GM18858 (cell line): ENCODE data around the gene PGK2.
"Not testable (repeated sequence)": the region's sequence is repeated elsewhere in the genome, so short reads cannot be mapped to it uniquely, and the experiment has no call there.

Source experiments
- ATAC-seq: cut with Tn5 transposase; IDR thresholded peaks from one replicate; pipeline ENCODE4 v1.9.1; 2021; ENCODE audit not compliant: unreplicated experiment

Gene PGK2

DNA sequence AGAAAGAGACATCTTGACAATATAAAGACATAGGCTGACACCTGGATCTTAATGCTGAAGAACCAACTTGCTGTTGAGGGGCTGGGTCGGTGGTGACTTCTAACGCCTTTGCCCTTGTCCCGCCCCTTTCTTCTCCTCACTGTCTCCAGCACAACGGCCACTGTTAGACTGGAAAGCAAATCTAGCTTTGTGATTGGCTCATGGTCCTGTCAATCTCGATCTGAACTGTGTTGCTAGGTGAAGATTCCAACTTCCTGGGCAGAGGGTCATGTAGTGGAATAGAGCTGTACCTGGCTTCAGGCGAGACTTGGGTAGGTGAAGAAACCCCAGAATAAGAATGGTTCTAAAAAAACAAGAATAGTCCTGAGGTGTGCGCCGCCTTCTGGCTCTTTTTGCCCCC, at the start of gene PGK2:
TSS of gene PGK2 (minus strand) at position 110 of the 400 bp plus-strand sequence. CDS start at position 12, 98 bp downstream.
- no peak for ATAC-seq

- no peak for ATAC-seq
Observed at GRCh38 chr6:49835140-49835539, 48.1 kb upstream of the PGK2 start.

DNA sequence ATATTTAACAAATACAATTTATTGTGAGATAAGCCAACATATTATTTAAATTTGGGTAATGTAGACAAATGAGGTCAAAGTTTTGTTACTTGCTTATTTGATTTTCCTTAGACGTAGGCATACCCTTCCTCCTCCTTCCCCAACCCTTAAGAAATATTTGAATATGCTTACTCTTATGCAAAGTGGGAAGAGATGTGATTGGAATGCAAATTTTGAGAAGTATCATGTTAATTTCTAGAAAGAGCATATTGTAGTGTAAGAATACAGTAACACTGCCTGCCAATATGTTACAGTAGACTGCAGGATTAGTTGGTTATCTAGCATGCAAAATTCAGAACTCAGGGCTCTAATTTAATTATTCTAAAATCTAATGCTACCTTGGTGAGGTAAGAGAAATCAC, 46.3 kb upstream of the PGK2 start:
- ATAC-seq = no peak

GRCh38 chr6:49826743-49827406, 39.8 kb upstream of the PGK2 start:
- peak; percentile 98 for ATAC-seq

DNA sequence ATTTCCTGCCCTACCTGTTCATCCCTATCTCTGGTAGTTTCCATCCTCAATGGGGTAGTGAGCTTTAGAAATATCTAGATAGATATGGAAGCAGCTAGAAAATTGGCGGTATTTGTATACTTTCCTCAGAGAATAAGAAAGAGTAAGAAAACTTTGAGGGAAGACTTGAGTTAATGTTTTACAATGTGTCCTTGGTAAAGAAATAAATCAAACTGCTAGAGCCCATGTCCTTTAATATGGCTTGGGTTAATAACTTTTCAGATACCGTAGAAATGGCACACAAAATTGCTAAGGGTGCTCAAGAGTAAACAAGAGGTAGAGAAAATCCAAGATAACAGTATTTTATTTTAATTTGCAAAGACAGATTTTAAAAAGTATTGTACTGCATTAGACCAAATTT, 28.1 kb upstream of the PGK2 start:
- ATAC-seq = no peak

DNA sequence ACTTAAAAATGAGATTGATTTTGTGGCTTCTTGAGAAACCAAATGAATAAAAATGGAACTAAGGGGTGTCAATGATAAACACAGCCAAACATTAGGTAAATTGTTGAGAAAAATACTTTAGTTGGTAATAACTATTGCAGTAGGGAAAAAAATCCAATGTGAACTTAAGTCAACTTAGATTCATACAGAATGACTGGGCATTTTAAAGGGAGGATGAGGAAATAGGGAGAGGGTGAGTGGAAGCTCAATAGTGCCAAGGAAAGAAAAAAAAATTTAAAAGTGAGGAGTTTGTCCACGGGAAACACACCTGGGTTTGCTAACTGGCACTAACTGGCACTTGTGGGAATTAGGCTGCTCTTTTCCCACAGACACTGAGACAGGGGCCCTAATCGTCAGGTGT, 26.2 kb upstream of the PGK2 start:
- ATAC-seq = no peak

GRCh38 chr6:49806145-49806544, 19.1 kb upstream of the PGK2 start:
- no peak for ATAC-seq

GRCh38 chr6:49805246-49805645, 18.2 kb upstream of the PGK2 start:
- no peak for ATAC-seq

DNA sequence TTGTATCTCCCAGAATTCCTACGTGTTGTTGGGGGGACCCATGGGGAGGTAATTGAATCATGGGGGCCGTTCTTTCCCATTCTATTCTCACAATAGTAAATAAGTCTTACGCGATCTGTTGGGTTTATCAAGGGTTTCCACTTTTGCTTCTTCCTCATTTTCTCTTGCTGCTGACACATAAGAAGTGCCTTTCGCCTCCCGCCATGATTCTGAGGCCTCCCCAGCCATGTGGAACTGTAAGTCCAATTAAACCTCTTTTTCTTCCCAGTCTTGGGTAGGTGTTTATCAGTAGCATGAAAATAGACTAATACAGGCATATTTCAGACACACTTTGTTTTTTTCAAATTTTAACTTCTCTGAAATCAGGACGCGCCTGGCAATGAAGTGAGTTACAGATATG, 14.4 kb upstream of the PGK2 start:
- no peak for ATAC-seq

GRCh38 chr6:49799090-49799489, 12.0 kb upstream of the PGK2 start:
- no peak for ATAC-seq

- not testable (repeated sequence) for ATAC-seq
Observed at GRCh38 chr6:49796842-49797455, 9.9 kb upstream of the PGK2 start.

DNA sequence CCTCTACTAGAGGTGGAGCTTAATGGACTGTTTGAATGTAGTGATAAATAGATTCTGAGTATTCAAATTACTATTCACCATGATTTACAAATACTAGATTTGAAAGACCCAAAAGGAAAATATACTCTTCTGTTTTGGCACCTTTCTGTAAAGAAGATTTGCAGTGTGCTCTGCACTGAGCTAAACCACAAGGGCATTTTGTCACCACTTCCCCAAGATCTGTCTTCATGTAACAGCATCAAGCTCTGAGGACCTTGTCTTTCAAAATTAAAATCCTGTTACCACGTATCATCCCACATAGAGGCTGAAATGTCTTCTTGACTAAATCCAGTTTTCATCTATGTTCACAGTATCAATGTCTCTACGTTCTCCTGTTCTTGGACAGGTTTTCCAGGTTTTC, 3.3 kb upstream of the PGK2 start:
- no peak for ATAC-seq

- no peak for ATAC-seq
Observed at GRCh38 chr6:49784272-49784671, 2.8 kb downstream of the PGK2 start.

- ATAC-seq = no peak
Observed at GRCh38 chr6:49782725-49783124, 4.4 kb downstream of the PGK2 start.

DNA sequence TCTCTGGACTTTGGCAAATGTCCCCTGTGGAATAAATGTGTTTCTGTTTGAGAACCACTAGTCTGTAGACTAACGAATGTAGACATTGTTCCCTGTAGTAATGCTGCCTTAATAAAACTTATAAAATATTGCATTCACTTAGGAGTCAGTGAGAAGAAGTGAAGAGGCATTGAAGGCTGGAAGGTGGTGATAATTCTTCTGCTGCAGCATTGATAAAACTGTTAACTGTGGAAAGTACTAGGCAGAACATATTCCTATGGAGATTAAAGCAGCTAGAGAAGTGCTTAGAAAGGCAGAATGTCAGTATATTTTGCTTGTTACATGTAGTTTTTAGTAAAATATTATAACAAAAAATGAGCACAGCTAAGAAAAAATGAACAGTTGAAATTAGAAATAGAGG, 4.8 kb downstream of the PGK2 start:
- ATAC-seq = no peak

- no peak for ATAC-seq
Observed at GRCh38 chr6:49776444-49776843, 10.6 kb downstream of the PGK2 start.

- no peak for ATAC-seq
Observed at GRCh38 chr6:49775043-49775442, 12.0 kb downstream of the PGK2 start.

DNA sequence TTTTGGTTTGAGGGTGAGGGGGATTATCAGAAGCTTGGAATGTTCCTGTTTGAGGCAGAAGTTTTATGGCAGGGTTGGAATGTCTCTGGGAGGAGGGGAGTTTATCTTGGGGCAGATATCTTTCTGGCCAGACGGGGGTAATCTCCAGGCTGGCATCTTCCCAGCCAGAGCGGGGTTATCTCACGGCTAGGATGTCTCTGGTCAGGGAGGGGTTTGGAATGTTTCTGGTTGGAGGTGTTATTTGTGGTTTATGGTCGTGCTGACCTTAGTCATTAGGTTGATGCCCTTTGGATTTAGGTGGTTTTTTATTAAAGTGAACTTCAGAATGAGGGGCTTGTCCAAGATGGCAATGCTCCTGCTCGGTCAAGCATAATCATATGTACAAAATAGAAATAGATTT, 14.8 kb downstream of the PGK2 start:
- no peak for ATAC-seq

DNA sequence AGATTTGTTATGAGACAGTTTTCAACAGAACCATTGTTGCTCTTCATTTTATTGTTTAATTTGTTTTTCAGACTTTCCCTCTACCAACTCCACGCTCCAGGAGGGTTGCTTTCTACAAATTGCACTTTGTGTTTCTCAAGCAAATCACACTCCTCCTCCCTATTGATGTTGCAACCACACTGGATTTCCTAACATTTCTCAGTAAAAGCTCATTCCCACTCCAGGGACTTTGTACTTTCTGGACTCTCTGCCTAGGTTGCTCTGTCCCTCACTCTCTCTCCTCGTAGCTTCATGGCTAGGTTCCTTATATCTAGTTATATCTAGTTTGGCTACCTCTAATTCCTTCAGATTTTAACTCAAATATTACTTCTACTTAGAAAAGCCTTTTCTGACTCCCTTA, 20.3 kb downstream of the PGK2 start:
- ATAC-seq = no peak

DNA sequence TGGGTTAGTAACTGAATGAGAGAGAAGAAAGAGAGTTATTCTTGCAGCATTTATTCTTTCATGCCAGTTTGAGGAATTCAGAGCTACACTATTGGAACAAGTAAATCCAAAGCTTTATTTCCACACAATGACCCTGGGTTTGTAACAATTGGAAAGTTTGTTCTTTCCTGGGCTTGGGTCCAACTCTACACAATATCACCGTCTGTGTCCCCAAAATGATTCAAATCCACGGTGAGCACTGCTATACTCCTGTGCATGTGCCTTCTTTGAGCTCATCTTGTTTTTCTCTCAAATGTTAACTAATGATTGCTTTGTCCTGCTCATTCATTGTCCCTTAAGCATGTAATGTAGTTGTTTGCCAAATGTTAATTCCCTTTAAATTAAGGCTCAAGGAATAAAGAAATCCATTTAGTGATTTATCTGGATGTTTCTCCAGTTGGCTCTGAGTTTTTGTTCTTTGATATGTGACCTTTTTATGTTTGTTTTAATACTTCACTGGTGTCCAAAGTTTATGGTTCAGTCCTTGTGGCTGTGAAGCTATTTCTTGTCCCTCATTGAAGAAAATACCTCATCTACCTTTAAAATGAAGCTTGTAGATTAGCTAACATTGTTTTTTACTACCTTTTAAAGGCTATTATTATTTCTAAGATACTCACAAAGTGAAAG, 22.4 kb downstream of the PGK2 start:
- ATAC-seq = no peak

DNA sequence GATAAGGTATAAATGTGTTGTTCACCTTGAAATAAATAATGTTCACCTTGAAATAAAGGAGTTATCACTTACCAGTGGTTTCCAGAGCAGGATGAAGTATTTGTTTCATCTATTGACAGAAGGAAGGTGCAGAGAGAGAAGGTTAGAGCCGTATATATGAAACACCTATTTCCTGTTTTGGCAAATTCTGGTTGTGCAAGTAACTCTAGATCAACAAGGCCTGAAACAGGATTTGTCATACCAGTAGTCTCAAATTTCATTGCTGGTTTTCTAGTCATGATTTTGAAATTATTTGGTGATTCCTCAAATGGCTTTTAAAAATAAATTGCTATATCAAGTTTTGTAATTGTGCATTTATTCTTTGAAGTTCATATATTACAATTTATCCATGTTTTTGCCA, 42.8 kb downstream of the PGK2 start, which contains the start of gene CRISP3:
TSS of gene CRISP3 (minus strand) at position 130 of the 400 bp plus-strand sequence. CDS start at position 109, 21 bp downstream.
- ATAC-seq = peak; percentile 43

GRCh38 chr6:49743429-49743828, 43.7 kb downstream of the PGK2 start:
- no peak for ATAC-seq
